GM19467 (cell line): Measurements from ENCODE around the gene MRPL21.
"Not testable (repeated sequence)": the region's sequence is repeated elsewhere in the genome, so short reads cannot be mapped to it uniquely, and the experiment has no call there.

Experiments
- ATAC-seq: cut with Tn5 transposase; IDR thresholded peaks from one replicate; pipeline ENCODE4 v1.9.1; 2021; ENCODE audit warnings: mild to moderate bottlenecking, moderate library complexity; ENCODE audit not compliant: unreplicated experiment

Gene MRPL21

DNA sequence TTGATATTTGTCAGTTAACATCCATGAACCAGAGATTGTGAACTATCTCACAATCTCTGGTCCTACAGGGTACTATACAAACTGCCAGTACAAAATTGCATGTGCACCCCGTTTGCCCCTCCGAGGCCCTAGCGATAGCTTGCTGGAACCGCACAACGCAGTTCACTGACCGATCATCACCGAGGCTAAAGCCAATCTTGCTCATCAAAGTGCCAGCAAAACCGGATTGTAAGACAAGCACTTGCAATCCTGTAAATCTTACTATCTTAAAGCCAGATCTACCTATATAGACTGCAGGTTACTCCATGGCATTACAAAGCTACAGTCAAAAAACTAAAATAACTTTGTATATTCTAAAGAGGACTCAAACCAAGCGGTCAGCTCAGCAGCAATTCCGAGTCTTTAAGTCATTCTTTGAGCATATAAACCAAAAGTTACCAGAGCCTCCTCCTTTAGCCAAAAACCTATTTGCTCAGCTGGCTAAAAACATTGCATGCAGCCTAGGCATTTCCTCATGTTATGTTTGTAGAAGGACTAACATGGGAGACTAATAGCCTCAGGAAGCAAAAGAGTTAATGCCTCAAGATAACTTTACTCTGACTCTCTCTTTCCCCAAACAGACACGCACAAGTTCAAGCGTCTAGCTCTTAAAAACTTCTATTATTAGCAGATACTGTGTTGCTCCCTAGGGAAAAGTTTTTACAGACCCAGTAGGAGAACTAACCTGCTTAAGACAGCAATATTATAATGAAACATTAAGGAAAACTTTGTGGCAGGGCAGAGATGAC, 31.2 kb downstream of the MRPL21 start:
- ATAC-seq = no peak

DNA sequence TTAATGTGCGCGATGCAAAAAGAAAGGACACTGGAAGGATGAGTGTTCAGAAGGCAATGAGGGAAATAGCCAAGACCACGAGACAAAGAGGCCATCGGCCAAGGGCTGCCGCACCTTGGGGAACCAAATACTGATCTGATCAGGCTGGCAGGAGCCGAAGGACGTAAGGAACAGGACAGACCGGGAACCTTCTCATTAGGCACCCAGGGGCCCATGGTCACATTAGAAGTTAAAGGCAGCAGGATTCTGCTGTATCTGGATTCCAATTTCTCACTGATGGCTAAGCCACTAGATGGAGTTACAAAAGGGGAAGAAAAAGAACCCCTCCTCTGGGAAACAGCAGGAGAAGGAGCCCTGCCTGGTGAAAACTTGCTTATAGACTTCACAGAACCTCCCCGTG, 33.2 kb downstream of the MRPL21 start:
- no peak for ATAC-seq

DNA sequence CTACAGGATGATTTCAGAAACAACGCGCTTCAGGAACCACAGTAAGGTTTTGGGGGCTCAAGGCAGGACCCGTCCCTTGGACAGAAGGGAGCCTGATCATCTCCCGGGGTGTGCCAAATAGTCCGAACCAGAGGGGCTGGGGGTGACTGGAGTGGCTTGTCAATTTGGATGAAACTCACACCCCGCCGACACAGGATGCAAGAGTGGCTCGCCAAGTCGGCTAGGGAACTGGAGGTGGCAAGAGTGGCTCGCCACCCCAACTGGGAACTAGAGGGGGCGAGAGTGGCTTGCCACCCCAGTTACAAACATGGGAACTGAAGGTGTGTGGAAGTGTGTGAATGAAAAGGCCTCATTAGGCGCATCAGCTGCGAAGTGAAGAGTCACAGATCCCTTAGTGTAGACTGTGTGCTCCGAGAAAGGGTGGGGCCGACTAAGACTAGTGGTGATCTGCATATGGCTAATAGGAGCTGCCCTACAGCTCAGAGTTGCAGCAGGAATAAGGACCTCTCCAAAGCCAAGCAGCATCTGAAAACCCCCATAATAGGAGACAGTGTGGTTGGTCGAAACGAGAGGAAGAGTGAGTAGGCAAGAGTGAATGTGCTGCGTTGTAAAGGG, 35.3 kb downstream of the MRPL21 start:
- no peak for ATAC-seq

- ATAC-seq = no peak
Measured at GRCh38 chr11:68867066-68867465, 36.6 kb downstream of the MRPL21 start.

DNA sequence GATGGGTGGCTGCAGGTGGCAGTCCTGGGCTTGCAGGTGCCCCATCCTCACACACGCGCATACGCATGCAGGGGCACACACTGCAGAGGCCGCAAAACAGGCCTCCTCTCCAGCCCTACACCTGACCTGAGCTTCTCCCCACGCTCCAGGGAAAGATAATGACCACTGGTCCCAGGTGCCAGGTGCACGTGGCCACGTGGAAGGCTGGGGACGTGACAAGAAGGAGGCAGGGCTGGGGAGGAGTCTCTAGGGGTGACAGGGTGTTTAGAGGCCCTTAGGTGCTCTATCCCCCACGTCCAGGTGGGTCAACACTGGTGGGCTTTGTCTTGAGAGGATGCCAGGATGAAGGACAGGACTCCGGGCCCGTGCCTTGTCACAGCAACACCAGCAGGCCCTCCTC, 38.4 kb downstream of the MRPL21 start:
- no peak for ATAC-seq

GRCh38 chr11:68863553-68864265, 39.9 kb downstream of the MRPL21 start:
- no peak for ATAC-seq

GRCh38 chr11:68862421-68862820, 41.2 kb downstream of the MRPL21 start:
- no peak for ATAC-seq

DNA sequence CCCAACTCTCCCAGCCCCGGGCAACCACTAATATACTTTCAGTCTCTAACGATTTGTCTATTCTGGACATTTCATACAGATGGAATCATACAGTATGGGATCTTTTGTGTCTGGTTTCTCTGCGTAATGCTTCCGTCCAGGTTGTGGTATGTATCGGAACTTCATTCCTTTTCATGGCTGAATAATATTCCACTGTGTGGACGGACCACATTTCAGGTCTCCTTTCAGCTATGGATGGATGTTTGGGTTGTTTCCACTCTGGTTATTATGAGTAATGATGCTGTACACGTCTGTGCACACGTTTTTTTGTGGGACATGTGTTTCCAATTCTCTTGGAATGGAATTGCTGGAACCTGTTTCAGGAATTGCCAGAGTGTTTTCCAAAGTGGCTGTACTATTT, 44.5 kb downstream of the MRPL21 start:
- ATAC-seq = no peak

DNA sequence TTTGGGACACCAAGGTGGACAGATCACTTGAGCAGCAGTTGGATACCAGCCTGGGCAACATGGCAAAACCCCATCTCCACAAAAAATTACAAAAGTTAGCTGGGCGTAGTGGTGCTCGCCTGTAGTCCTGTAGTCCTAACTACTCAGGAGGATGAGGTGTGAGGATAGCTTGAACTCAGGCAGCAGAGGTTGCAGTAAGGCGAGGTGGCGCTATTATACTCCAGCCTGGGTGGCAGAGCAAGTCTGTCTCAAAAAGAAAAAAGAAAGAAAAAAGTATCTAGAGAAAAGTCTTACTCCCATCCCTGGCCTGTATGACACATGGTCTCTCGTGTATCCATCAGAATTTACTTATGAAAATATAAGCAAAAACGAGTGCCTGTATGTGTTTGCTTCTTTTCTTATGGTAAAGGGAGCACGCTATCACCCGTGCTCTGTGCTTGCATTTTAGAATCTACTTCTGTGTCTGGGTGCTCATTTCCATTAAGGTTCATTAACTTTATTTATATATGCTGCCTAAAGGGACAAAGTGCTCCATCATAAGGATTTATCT, 46.5 kb downstream of the MRPL21 start:
- ATAC-seq = no peak

- not testable (repeated sequence) for ATAC-seq
Measured at GRCh38 chr11:68856425-68857030, 47.1 kb downstream of the MRPL21 start.

DNA sequence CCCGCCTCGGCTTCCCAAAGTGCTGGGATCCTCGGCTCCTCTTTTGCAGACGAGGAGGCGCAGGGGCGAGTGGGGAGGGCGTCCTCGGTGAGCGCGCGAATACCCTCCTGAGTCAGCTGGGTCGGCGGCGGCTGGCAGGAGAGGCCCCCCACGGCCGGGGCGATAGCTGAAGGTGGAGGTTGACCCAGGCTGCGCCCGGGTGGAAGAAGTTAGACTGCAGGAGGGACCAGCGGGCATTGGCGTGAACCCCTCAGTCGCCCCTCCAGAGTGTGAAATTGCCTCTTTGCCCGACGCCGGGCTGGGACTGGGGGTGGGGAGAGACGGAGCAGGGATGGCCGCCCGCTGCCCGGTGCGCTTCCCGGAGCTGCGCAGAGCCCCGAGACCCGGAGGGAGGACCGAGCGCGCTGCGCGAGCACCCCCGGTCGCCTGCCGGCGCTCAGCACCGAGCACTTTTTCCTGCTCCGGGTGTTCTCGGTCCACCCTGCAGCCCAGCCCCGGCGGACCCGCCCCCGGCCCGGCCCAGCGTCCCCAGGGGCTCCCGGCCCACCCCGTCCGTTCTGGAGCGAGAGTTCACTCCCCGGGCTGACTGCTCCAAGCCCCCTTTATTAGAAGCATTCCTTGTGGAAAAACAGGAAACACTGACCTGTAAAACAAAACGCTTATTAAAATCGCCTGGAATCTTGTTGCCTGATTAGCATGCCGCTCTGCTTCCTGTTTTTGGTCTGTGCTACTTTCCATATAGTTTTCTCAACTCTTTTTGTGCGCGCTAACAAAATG, 48.2 kb downstream of the MRPL21 start:
- no peak for ATAC-seq

- no peak for ATAC-seq
Measured at GRCh38 chr11:68854273-68854958, 49.2 kb downstream of the MRPL21 start.

- ATAC-seq = no peak
Measured at GRCh38 chr11:68852628-68853027, 51.0 kb downstream of the MRPL21 start.

DNA sequence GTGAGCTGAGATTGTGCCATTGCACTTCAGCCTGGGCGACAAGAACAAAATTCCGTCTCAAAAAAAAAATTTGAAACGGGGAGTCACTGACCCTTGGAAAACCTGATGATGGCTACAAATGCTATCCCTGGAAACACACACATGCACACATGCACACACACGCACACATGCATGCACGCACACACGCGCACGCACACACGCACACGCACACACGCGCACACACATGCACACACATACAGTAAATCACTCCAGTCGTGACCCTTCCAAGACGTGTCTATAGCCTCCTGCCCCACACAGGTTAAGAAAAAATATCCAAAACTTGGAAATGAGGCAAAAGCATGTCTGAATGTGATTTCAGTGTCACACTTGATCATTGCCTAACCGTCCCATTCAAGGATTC, 55.2 kb downstream of the MRPL21 start:
- ATAC-seq = no peak

DNA sequence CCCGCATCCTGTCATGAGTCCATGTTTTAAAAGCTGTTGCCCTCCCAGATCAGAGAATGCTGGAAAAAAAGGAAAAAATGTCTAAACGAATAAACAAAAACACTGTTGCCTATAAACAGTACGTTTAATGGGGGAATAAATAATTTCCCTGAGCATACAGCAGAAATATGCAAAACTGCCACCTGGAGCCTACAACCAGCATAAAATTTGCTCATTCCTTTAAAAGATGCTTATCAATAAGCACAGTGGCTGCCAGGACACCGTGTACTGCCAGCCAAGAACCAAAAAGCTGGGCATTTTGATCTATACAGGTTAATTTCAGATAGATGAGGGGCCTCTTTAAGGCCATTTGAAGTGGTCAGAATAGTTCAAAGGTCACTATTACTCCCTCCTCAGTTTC, 56.2 kb downstream of the MRPL21 start:
- ATAC-seq = no peak

DNA sequence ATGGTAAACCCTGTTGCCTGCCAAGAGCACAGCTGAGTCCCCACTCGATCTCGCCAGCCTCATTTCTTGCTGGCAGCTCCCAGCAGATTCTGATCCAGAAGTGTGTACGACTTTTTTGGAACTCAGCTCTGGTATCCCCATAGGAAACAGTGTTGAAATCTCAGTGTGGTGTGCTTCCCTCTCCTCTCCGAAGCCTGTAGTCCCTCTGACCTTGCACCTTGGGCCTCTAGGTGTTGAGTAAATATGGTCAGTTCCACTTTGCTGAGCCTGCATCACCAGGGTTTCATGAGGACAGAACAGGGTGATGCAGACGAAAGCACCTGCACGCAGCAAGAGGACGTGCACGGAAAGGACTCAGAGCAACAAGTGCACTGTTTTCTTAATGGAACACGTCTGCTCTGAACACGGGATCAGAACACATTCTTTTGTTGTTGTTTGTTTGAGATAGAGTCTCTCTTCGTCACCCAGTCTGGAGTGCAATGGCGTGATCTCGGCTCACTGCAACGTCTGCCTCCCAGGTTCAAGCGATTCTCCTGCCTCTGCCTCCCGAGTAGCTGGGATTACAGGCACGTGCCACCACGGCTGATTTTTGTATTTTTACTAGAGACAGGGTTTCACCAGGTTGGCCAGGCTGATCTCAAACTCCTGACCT, 58.2 kb downstream of the MRPL21 start:
- ATAC-seq = no peak

DNA sequence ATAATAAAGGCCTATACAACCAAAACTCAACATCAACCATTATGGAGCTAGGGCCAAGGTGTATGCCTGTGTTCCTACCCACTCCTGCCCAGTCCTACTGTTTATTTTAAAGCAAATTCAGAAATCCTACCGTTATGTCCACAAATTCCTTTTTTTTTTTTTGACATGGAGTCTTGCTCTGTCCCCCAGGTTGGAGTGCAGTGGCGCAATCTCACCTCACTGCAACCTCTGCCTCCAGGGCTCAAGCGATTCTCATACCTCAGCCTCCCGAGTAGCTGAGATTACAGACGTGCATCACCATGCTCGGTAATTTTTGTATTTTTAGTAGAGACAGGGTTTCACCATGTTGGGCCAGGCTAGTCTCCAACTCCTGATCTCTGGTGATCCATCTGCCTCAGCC, 58.8 kb downstream of the MRPL21 start:
- ATAC-seq = no peak

GRCh38 chr11:68844376-68844775, 59.3 kb downstream of the MRPL21 start:
- ATAC-seq = no peak

DNA sequence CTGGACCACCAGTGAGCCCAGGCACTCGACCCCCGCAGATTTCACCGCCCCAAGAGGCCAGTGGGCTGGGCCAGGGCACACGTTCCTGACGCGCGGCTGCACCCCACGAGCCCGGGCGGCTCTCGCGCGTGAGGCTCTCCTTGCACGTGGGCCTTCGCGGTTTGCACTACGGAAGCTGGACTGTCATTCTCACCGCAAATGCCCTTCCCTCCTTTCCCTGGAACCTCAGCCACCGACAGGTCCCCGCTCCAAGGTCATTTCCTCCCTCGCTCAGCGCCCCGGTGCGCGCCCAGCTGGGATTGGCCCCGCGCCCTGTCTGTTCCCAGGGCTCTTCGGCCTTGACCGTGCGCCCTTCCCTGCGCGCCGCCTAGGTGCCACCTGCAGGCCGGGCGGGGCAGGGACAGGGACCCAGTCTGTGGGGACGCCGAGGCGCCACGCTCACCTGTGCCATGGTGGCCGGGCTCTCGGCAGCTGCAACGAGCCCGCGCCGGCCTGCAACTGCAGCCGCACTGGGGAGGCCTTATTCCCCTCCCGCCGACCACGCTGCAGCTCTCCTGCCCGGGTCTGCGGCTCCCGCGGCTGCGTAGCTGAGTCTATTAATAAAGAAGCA, 59.8 kb downstream of the MRPL21 start:
- ATAC-seq = no peak
